Fibroblast of skin of abdomen (primary cell): ENCODE measurements around the gene ANK3.
A peak's percentile ranks its signal among the peaks of the same experiment; 100 is the strongest.

Experiments
- DNase-seq: peaks from one replicate; pipeline ENCODE4 v3.0.0-alpha.2; 2013

Gene ANK3

GRCh38 chr10:60340973-60341372, 48.7 kb downstream of the ANK3 start:
- no peak for DNase-seq

- DNase-seq: no peak
Measured at GRCh38 chr10:60339757-60340156, 49.9 kb downstream of the ANK3 start.

DNA sequence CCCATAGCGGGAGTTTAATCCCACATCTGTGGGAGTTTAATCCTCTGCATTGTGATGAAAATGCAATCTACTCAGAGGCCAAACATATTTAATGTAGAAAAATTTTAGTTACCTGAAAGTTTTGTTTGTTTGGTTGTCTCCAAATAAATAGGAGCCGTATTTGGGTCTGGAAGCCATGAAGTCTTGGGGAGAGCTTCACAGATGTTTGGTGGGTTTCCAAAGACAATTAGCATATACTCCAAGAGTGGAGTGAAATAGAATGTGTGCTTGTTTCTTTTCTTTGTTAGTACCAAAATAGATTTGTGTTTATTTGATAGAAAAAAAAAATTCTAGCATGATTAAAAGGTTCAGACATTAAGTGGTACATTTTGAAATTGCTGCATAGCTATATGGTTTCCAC, 50.9 kb downstream of the ANK3 start:
- no peak for DNase-seq

GRCh38 chr10:60338002-60338564, 51.6 kb downstream of the ANK3 start:
- no peak for DNase-seq

DNA sequence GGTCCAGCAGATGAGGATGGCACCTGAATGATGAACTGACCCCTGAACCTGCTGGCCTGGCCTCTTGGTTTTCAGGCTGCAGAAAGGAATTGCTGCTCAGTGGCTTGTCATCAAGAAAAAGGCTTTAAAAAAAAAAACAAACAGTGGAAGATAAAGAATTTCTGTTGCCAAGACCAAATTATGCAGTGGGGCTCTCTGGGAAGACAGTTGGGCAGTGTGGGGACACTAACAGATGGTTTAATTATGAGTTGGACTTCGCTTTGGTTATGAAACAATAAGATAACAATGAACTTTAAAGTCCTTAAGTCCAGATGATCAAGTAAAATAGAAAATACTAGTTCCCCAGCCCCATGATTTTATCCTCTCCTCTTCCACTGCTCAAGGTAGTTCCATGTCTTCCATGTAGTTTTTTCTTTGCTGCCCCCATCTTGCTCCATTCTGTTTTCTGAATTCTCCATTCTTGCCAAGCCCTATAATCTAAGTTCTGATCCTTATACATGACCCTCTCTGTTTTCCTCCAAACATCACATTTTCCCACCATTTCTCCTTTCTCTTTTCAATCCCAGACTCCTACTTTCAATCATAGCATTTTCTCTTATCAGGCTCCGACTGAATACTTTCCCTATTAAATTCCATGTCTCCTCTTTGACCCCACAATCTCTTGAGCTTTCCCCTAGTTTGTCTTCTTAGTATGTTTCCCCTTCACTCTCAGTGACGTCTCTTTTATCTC, 52.6 kb downstream of the ANK3 start:
- DNase-seq: no peak

DNA sequence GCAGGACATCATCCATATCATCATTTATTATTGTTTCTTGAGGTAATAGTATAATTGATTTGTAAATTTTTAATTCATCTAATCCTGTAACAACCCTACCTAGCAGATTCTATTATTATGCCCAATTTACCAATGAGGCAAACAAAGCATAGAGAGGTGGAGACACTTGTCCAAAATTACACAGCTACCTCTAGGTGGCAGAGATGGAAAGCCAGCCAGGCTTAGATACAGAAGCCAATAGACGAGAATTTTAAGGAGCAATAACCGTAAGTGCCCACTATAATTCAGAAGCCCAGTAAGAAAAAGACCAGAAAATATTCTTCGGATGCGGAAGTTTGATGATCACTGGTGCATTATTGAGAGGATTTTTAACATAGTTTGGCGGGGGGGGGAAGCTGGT, 54.0 kb downstream of the ANK3 start:
- no peak for DNase-seq

- peak; percentile 75 for DNase-seq
Measured at GRCh38 chr10:60334991-60335390, 54.7 kb downstream of the ANK3 start.

DNA sequence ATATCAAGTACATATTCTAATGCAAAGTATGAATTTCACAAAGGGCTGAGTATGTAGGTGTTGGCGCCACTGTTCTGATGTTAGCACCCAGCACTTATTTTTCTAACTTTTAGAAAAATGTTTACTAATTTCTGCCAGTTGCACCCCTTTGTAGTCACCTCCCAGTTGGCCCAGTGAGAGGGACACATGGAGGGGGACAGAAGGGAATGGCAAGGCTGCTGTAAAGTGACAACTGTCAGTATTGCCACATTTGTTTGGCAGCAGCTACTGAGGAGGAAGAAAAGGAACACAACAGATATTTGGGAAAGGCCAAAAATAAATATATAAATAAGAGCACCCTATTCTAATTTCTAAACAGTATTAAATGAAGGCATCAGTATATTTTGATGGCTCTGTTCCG, 57.3 kb downstream of the ANK3 start:
- no peak for DNase-seq

- no peak for DNase-seq
Measured at GRCh38 chr10:60331886-60332285, 57.8 kb downstream of the ANK3 start.

GRCh38 chr10:60323162-60323561, 66.5 kb downstream of the ANK3 start:
- DNase-seq: no peak

GRCh38 chr10:60320666-60321065, 69.0 kb downstream of the ANK3 start:
- no peak for DNase-seq

GRCh38 chr10:60316029-60316428, 73.6 kb downstream of the ANK3 start:
- no peak for DNase-seq

- DNase-seq: no peak
Measured at GRCh38 chr10:60315311-60315710, 74.4 kb downstream of the ANK3 start.

GRCh38 chr10:60314069-60314940, 75.4 kb downstream of the ANK3 start:
- peak; percentile 72 for DNase-seq

DNA sequence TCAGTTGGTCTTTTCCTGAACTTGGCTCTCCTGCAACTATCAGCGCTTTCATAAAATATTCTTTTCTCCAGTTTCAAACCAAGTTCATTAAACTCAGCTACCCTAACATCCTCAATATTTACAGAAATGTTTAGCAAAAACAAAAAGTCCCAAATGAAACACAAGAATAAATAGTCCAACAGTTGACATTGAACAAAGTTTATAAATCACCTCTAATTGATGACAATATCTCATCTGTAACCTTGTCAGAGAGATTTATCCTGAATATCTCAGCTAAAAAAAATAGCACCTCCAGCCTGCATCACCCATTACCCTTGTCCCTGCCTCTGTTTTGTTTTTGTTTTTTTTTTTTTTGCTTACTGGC, 76.1 kb downstream of the ANK3 start:
- DNase-seq: no peak

DNA sequence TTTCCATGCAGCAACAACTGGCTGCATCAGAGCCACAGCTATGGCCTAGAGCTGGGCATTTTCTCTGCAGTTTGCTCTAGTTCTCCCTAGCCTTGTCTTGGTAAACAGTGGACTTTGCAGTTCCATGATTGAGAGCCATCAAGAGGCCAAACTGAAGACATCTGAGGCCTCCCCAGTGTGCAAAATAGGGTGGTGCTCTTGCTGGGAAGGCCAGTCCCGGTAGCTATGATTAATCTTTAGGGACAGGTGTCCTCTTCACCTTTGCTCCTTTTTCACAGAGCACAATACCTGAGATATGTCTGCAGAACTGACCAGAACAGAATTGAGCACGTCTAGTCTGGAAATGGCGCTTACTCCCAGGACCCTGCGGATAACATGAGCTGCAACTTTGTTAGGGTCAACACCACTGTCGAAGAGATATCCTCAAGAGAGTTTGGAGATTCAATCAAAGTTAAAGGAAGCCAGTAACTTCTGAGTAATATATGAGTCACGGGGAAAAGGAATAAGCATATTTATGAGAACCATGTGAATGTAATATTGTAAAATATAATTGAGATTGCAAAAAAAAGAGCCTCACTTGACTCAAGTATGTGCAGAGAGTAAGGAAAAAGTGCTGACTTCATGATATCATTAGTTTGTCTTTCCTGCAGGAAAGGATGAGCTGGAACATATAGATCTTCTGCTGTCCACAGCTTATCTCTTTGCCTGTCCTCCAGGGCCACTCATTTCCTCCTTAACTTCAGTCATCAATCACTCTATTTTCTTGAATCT, 76.7 kb downstream of the ANK3 start:
- DNase-seq: peak; percentile 76

GRCh38 chr10:60311821-60312220, 77.9 kb downstream of the ANK3 start:
- no peak for DNase-seq

DNA sequence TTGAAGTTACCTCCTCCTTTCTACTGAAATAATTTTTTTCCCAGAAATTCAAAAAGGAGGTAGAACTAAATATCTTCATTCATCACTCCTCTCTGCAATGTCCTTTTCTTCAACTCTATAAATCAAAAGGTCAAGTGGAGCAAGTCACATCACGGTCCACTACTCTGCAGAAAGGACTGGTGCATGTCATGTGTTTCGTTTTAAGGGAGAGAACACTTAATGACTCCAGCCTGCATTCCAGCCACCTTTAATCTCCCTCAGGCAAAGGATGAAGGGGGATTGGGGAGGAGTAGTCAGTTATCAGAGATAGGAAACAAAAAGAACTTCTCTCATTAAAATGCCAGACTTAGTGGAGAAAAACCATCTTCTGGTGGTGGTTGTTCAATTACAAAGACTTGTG, 78.9 kb downstream of the ANK3 start:
- no peak for DNase-seq

- no peak for DNase-seq
Measured at GRCh38 chr10:60309891-60310290, 79.8 kb downstream of the ANK3 start.

GRCh38 chr10:60309371-60309770, 80.3 kb downstream of the ANK3 start:
- DNase-seq: no peak

DNA sequence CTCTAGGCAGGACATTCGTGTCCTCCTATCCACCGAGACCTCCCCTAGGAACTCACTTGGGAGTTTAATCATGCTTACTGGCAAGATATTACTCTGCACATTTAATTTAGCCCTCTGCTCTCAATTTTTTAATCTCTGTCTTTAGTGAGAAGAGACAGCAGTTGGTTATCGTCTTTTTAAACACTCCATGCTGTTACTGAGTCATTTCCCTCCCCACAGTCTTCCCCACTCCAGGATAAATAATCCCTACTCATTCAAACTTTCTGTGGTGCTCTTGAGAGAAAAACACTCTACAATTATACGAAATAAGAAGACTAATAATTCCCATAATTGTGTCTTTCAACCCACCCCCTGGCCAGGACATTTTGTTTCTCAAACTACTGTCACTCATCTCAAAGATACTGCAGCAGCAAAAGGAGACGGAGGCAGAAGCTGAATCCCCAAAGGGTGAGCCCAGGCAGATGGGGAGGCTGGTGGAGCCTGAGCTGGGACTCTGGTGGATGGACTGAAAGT, 84.2 kb downstream of the ANK3 start:
- DNase-seq: peak; percentile 32

- no peak for DNase-seq
Measured at GRCh38 chr10:60304829-60305379, 84.8 kb downstream of the ANK3 start.
